GDM1 (cell line): ENCODE data around the gene HASPIN.
A peak's percentile ranks its signal among the peaks of the same experiment; 100 is the strongest.

ENCODE experiments used
- DNase-seq: peaks from one replicate; lab custom pipeline; 2025; lab: John Stamatoyannopoulos, UW

HASPIN gene

GRCh38 chr17:3723556-3724377, at the start of gene HASPIN:
Gene HASPIN, plus strand, starts transcription at chr17:3723903. Its CDS starts 33 bp downstream, at chr17:3723936.
- peak; percentile 87 for DNase-seq

GRCh38 chr17:3675886-3676285, 47.8 kb upstream of the HASPIN start:
- no peak for DNase-seq

- DNase-seq = no peak
Measured at GRCh38 chr17:3678095-3678820, 45.4 kb upstream of the HASPIN start.

GRCh38 chr17:3678821-3679530, 44.7 kb upstream of the HASPIN start:
- DNase-seq = no peak

GRCh38 chr17:3679531-3680126, 44.1 kb upstream of the HASPIN start:
- DNase-seq = no peak

GRCh38 chr17:3681057-3681456, 42.6 kb upstream of the HASPIN start:
- DNase-seq = no peak

- no peak for DNase-seq
Measured at GRCh38 chr17:3681565-3681964, 42.1 kb upstream of the HASPIN start.

- DNase-seq = no peak
Measured at GRCh38 chr17:3682033-3682432, 41.7 kb upstream of the HASPIN start.

GRCh38 chr17:3683054-3683511, 40.6 kb upstream of the HASPIN start:
- DNase-seq = no peak

- no peak for DNase-seq
Measured at GRCh38 chr17:3685174-3685573, 38.5 kb upstream of the HASPIN start.

GRCh38 chr17:3688027-3688553, 35.6 kb upstream of the HASPIN start:
- no peak for DNase-seq

- no peak for DNase-seq
Measured at GRCh38 chr17:3688852-3689261, 34.8 kb upstream of the HASPIN start.

- no peak for DNase-seq
Measured at GRCh38 chr17:3689262-3690093, 34.2 kb upstream of the HASPIN start.

- DNase-seq = no peak
Measured at GRCh38 chr17:3690094-3690715, 33.5 kb upstream of the HASPIN start.

GRCh38 chr17:3691617-3692067, 32.1 kb upstream of the HASPIN start:
- DNase-seq = no peak

- no peak for DNase-seq
Measured at GRCh38 chr17:3692346-3692745, 31.4 kb upstream of the HASPIN start.

- no peak for DNase-seq
Measured at GRCh38 chr17:3693141-3693540, 30.6 kb upstream of the HASPIN start.

GRCh38 chr17:3693829-3694231, 29.9 kb upstream of the HASPIN start:
- DNase-seq = no peak

GRCh38 chr17:3695129-3695722, 28.5 kb upstream of the HASPIN start:
- no peak for DNase-seq
